ENCODE results near the gene DENND1A.

GRCh38 chr9:123773783-123774182 is 156.1 kb downstream of the DENND1A start:
- no peak for TF ChIP-seq CTCF (IDR thresholded peaks at IDR 0.05; ENCODE audit: insufficient read depth, low read depth, low read length)
- no peak for TF ChIP-seq EZH2 (IDR thresholded peaks at IDR 0.05; ENCODE audit: insufficient read depth, low read length)

Measured in astrocyte (in vitro differentiated cells and primary cell).